Fibroblast of lung (primary cell): ENCODE results near the gene GALC.

Experiments used
- EZH2 ChIP-seq: IDR thresholded peaks from 2 replicates; pipeline ENCODE4 v1.5.1; 2012; ENCODE audit warnings: low read length, control low read depth, mild to moderate bottlenecking; ENCODE audit errors: missing control alignments
- TF ChIP-seq, protein P1 (sequence below), 2 donors: IDR thresholded peaks in 1 of 2; conservative IDR thresholded peaks in 1 of 2; 1 replicate in 1 of 2; 2 replicates in 1 of 2; pipeline ENCODE4 v1.5.1; 2011 to 2012; ENCODE audit warnings: low read length in 2 of 2, control low read depth in 1 of 2, inconsistent platforms in 1 of 2, low read depth in 1 of 2, mild to moderate bottlenecking in 1 of 2

DNA sequence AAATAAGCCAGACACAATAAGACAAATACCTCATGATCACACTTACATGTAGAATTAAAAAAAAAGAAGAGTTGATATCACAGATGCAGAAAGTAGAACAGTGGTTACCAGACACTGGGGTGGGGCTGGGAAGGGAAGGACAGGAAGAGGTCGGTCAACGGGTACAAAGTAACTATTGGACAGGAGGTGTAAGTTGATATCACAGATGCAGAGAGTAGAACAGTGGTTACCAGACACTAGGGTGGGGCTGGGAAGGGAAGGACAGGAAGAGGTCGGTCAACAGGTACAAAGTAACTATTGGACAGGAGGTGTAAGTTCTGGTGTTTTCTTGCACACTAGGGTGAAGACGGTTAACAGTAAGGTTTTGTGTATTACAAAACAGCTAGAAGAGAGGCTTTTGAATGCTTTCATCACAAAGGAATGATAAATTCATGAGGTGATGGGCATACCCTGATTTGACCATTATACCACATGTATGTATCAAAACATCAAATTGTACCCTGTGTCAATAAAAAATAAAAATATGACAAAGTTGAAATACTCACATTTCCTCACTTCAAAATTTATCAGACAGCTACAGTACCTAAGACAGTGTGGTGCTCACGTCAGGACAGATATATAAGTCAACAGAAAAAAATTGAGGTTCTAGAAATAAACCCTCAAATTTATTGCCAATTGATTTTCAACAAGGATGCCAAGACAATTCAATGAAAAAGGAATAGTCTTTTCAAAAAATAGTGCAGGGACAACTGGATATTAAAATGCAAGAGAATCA lies 32.8 kb downstream of the GALC start:
- TF ChIP-seq, protein P1, sequence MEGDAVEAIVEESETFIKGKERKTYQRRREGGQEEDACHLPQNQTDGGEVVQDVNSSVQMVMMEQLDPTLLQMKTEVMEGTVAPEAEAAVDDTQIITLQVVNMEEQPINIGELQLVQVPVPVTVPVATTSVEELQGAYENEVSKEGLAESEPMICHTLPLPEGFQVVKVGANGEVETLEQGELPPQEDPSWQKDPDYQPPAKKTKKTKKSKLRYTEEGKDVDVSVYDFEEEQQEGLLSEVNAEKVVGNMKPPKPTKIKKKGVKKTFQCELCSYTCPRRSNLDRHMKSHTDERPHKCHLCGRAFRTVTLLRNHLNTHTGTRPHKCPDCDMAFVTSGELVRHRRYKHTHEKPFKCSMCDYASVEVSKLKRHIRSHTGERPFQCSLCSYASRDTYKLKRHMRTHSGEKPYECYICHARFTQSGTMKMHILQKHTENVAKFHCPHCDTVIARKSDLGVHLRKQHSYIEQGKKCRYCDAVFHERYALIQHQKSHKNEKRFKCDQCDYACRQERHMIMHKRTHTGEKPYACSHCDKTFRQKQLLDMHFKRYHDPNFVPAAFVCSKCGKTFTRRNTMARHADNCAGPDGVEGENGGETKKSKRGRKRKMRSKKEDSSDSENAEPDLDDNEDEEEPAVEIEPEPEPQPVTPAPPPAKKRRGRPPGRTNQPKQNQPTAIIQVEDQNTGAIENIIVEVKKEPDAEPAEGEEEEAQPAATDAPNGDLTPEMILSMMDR (conservative IDR thresholded peaks at IDR 0.05 in 1 of 2, IDR thresholded peaks at IDR 0.05 in 1 of 2; ENCODE audit: low read depth in 1 of 2, low read length in 2 of 2), result no peak
- TF ChIP-seq EZH2, result no peak
